Osteoblast (primary cell): ENCODE results near the gene CCDC190. TPM values are rescaled to one million over a fixed set of nuclear protein-coding genes. Genes with fewer than 3 reads are reported as not detected.
A peak's percentile ranks its signal among the peaks of the same experiment; 100 is the strongest.

Experiments
- DNase-seq: peaks from one replicate; pipeline ENCODE4 v3.0.0; 2011; ENCODE audit warnings: low spot score, mixed read lengths; ENCODE audit not compliant: insufficient read length; ENCODE audit errors: missing footprints
- H2AFZ ChIP-seq: 2 replicates; pipeline ENCODE4 v1.6.0; 2011; ENCODE audit warnings: mild to moderate bottlenecking, low read length
- H3K27ac ChIP-seq: 2 replicates; pipeline ENCODE4 v1.5.1; 2011; ENCODE audit warnings: mild to moderate bottlenecking, low read depth, low read length, moderate library complexity
- H3K27me3 ChIP-seq: 2 replicates; pipeline ENCODE4 v1.6.0; 2012; ENCODE audit warnings: mild to moderate bottlenecking, control low read depth, inconsistent platforms, low read length, moderate library complexity; ENCODE audit not compliant: insufficient read depth
- H3K36me3 ChIP-seq: 2 replicates; pipeline ENCODE4 v1.5.1; 2011; ENCODE audit warnings: mild to moderate bottlenecking, low read length, control low read depth, moderate library complexity; ENCODE audit not compliant: insufficient read depth
- H3K4me1 ChIP-seq: 2 replicates; pipeline ENCODE4 v1.5.1; 2011; ENCODE audit warnings: mild to moderate bottlenecking, low read length, control low read depth, moderate library complexity; ENCODE audit not compliant: insufficient read depth
- H3K4me2 ChIP-seq: 2 replicates; pipeline ENCODE4 v1.6.0; 2011; ENCODE audit warnings: mild to moderate bottlenecking, low read length; ENCODE audit not compliant: insufficient read depth
- H3K4me3 ChIP-seq: fragments of 200-600 bp; sonication (generic); 3 replicates; pipeline ENCODE4 v1.5.1; 2012; ENCODE audit warnings: mild to moderate bottlenecking, low read length, inconsistent platforms; ENCODE audit not compliant: insufficient read depth
- H3K79me2 ChIP-seq: 2 replicates; pipeline ENCODE4 v1.6.0; 2012; ENCODE audit warnings: mild to moderate bottlenecking, low read length, control low read depth, inconsistent platforms; ENCODE audit not compliant: insufficient read depth
- H3K9me3 ChIP-seq: 2 replicates; pipeline ENCODE4 v1.5.1; 2011; ENCODE audit warnings: low read depth, low read length, control low read depth
- H4K20me1 ChIP-seq: 2 replicates; pipeline ENCODE4 v1.6.0; 2012; ENCODE audit warnings: mild to moderate bottlenecking, low read length, control low read depth; ENCODE audit not compliant: insufficient read depth
- total RNA-seq: library from RNA; depleted of rRNA; stranded (reverse); fragments of >200 nt; gene quantifications from 2 replicates; pipeline ENCODE4 v1.2.3, GENCODE V29; 2012
- TF ChIP-seq, protein P1 (sequence below): IDR thresholded peaks from 2 replicates; pipeline ENCODE4 v1.5.1; 2011; ENCODE audit warnings: mild to moderate bottlenecking, low read depth, low read length, moderate library complexity; ENCODE audit errors: extremely low read depth

CCDC190 gene
- total RNA-seq, 1 donor = 1.1 TPM

GRCh38 chr1:162893612-162893908, 32.6 kb upstream of the CCDC190 start:
- Histone ChIP-seq H3K27ac (no peak overlapping the region), H3K79me2 (no peaks in the 10 kb centered on the region), H4K20me1 (no peaks in the 10 kb centered on the region), H3K4me2 (no peak overlapping the region), H3K4me1 (peaks cover 12% of the 10 kb centered on the region), H3K9me3 (no peaks in the 10 kb centered on the region), H3K27me3 (no peaks in the 10 kb centered on the region), H3K4me3 (no peak overlapping the region), H2AFZ (peak overlapping the region; percentile 31), H3K36me3 (no peaks in the 10 kb centered on the region)
- TF ChIP-seq, protein P1, sequence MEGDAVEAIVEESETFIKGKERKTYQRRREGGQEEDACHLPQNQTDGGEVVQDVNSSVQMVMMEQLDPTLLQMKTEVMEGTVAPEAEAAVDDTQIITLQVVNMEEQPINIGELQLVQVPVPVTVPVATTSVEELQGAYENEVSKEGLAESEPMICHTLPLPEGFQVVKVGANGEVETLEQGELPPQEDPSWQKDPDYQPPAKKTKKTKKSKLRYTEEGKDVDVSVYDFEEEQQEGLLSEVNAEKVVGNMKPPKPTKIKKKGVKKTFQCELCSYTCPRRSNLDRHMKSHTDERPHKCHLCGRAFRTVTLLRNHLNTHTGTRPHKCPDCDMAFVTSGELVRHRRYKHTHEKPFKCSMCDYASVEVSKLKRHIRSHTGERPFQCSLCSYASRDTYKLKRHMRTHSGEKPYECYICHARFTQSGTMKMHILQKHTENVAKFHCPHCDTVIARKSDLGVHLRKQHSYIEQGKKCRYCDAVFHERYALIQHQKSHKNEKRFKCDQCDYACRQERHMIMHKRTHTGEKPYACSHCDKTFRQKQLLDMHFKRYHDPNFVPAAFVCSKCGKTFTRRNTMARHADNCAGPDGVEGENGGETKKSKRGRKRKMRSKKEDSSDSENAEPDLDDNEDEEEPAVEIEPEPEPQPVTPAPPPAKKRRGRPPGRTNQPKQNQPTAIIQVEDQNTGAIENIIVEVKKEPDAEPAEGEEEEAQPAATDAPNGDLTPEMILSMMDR = no peak
- no peak for DNase-seq

- Histone ChIP-seq H3K9me3 (no peaks in the 10 kb centered on the region), H2AFZ (peak overlapping the region; percentile 31), H3K4me3 (no peak overlapping the region), H3K36me3 (no peaks in the 10 kb centered on the region), H4K20me1 (no peaks in the 10 kb centered on the region), H3K27me3 (no peaks in the 10 kb centered on the region), H3K4me1 (peaks cover 12% of the 10 kb centered on the region), H3K4me2 (no peak overlapping the region), H3K27ac (peak overlapping the region; percentile 14), H3K79me2 (no peaks in the 10 kb centered on the region)
- TF ChIP-seq, protein P1 = no peak
- DNase-seq = no peak
These were observed 32.1 kb upstream of the CCDC190 start for GRCh38 chr1:162892906-162893611.

GRCh38 chr1:162889989-162890388, 29.0 kb upstream of the CCDC190 start:
- Histone ChIP-seq H3K36me3 (no peaks in the 10 kb centered on the region), H3K79me2 (no peaks in the 10 kb centered on the region), H4K20me1 (no peaks in the 10 kb centered on the region), H3K9me3 (no peaks in the 10 kb centered on the region), H2AFZ (no peak overlapping the region), H3K4me3 (no peak overlapping the region), H3K4me2 (no peak overlapping the region), H3K27me3 (no peaks in the 10 kb centered on the region), H3K27ac (no peak overlapping the region), H3K4me1 (peaks cover 12% of the 10 kb centered on the region)
- DNase-seq = no peak
- TF ChIP-seq, protein P1 = no peak

GRCh38 chr1:162886705-162887104, 25.7 kb upstream of the CCDC190 start:
- H3K4me1 ChIP-seq = peaks cover 3% of the 10 kb centered on the region
- DNase-seq = no peak

More at GRCh38 chr1:162886705-162887104, 25.7 kb upstream of the CCDC190 start:
- no peak overlapping the region for H3K4me2 ChIP-seq
- no peaks in the 10 kb centered on the region for H3K79me2 ChIP-seq
- no peaks in the 10 kb centered on the region for H4K20me1 ChIP-seq
- no peaks in the 10 kb centered on the region for H3K27me3 ChIP-seq
- H3K9me3 ChIP-seq = no peaks in the 10 kb centered on the region
- no peak overlapping the region for H2AFZ ChIP-seq
- no peak overlapping the region for H3K4me3 ChIP-seq
- no peaks in the 10 kb centered on the region for H3K36me3 ChIP-seq
- TF ChIP-seq, protein P1 = no peak
- H3K27ac ChIP-seq = no peak overlapping the region
